ENCODE results near the gene SRRD. TPM values are rescaled to one million over a fixed set of nuclear protein-coding genes. Genes with fewer than 3 reads are reported as not detected.

SRRD gene
- total and polyA plus RNA-seq, 7 donors, result 4.4 to 17.4 (median 10.0) TPM

- 88% methylated on average over 3 of the region's 3 CpGs for WGBS, 2 donors
- Histone ChIP-seq H3K4me1 (no peaks in the 10 kb centered on the region), H3K9me3 (no peaks in the 10 kb centered on the region), H3K36me3 (no peaks in the 10 kb centered on the region), H3K27ac (no peak overlapping the region), H3K27me3 (no peaks in the 10 kb centered on the region), H3K4me3 (no peak overlapping the region)
- no peak for DNase-seq
- intact Hi-C loops (cut with DNase I), result no loop called here
- TF ChIP-seq, protein P1, sequence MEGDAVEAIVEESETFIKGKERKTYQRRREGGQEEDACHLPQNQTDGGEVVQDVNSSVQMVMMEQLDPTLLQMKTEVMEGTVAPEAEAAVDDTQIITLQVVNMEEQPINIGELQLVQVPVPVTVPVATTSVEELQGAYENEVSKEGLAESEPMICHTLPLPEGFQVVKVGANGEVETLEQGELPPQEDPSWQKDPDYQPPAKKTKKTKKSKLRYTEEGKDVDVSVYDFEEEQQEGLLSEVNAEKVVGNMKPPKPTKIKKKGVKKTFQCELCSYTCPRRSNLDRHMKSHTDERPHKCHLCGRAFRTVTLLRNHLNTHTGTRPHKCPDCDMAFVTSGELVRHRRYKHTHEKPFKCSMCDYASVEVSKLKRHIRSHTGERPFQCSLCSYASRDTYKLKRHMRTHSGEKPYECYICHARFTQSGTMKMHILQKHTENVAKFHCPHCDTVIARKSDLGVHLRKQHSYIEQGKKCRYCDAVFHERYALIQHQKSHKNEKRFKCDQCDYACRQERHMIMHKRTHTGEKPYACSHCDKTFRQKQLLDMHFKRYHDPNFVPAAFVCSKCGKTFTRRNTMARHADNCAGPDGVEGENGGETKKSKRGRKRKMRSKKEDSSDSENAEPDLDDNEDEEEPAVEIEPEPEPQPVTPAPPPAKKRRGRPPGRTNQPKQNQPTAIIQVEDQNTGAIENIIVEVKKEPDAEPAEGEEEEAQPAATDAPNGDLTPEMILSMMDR (IDR thresholded peaks at IDR 0.05), result no peak
Observed at GRCh38 chr22:26439559-26439958, 44.1 kb upstream of the SRRD start.

DNA sequence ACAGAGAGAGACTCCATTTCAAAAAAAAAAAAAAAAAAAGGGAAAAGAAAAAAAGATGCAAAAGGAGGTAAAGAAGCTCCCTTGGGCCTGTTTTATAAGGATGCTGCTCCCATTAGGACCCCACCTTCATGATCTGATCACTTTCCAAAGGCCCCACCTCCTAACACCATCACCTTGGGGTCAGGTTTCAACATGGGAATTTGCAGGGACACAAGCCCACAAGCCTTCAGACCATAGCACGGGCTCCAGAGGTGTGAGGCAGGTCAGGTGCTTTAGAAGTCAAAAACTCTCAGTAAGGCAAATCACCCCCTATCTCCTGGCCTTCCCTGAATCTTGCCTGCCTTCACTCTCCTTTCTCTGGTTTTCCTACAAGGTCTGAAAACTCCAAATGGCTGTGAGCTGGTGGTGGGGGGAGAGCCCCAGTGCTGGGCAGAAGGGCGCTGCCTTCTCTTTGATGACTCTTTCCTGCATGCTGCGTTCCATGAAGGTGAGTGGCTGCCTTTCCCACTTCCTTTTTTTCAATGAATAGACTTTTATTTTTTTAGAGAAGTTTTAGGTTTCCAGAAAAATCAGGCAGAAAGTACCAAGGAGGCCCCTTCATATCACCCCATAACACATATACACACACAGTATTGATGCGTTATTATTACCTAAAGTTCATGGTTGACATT is 41.5 kb upstream of the SRRD start:
- no peaks in the 10 kb centered on the region for H3K9me3 ChIP-seq
- H3K4me3 ChIP-seq, result no peak overlapping the region
- TF ChIP-seq POLR2A (IDR thresholded peaks at IDR 0.05) (no peak), EP300 (IDR thresholded peaks at IDR 0.05) (no peak), POLR2AphosphoS5 (IDR thresholded peaks at IDR 0.05) (no peak)
- TF ChIP-seq, protein P1 (IDR thresholded peaks at IDR 0.05), result no peak
- no peak overlapping the region for H3K27ac ChIP-seq
- H3K4me1 ChIP-seq, result peaks cover 0 to 8% (median 7%) of the 10 kb centered on the region in 4 donors
- no peak for DNase-seq
- WGBS, 2 donors, result 84 to 91% methylated on average over 4 of the region's 4 CpGs
- no peaks in the 10 kb centered on the region for H3K27me3 ChIP-seq
- no peaks in the 10 kb centered on the region for H3K36me3 ChIP-seq
- intact Hi-C loops (cut with DNase I), result no loop called here

DNA sequence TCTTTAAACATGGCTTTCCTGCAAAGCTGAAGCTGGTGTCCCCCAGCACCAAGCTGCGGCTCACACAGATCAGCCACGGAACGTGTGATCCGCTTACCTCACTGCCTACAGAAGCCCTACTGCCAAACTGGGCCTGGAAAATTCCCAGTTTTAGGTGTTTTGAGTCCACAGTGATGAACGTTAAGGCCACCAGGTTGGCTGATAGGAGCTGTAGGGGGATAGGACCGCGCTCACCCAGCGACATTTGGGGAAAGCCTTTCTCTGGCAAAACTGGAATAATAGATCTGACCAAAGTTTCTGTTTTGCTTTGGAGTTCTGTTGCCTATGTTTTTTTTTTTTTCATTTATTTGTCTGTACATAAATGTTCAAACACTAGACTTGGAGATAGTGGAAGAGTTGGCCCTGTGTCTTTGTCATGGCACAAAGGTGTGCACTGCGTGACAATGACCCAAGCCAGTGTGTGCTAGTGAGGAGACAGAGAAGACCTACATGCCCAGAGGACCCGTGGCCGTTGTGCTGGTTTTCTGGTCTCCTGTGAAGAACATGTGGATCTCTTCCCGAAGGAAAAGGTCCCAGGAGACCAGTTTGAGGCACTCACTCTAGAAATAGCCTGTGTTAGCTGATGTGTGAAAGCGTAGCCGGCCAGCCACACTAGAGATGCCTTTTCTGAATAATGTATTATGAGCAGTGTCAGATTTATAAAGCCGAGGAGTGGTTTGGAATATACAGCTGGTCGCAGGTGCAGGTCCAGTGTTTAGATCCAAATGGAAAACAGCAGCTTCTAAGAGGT is 39.6 kb upstream of the SRRD start:
- no peak overlapping the region for H3K27ac ChIP-seq
- H3K27me3 ChIP-seq, result no peaks in the 10 kb centered on the region
- no peak overlapping the region for H3K4me3 ChIP-seq
- DNase-seq, result no peak
- H3K36me3 ChIP-seq, result no peaks in the 10 kb centered on the region
- WGBS, 2 donors, result 94 to 95% methylated on average over 16 of the region's 16 CpGs
- no peaks in the 10 kb centered on the region for H3K9me3 ChIP-seq
- intact Hi-C loops (cut with DNase I), result no loop called here
- TF ChIP-seq POLR2AphosphoS5 (IDR thresholded peaks at IDR 0.05) (no peak), EP300 (IDR thresholded peaks at IDR 0.05) (no peak)
- H3K4me1 ChIP-seq, result peaks cover 0 to 23% (median 17%) of the 10 kb centered on the region in 4 donors

- 79 to 83% methylated on average over 8 of the region's 8 CpGs for WGBS, 2 donors
- Histone ChIP-seq H3K27me3 (no peaks in the 10 kb centered on the region), H3K4me3 (no peak overlapping the region), H3K4me1 (peaks cover 0 to 23% (median 17%) of the 10 kb centered on the region in 4 donors), H3K27ac (no peak overlapping the region), H3K9me3 (no peaks in the 10 kb centered on the region), H3K36me3 (no peaks in the 10 kb centered on the region)
- intact Hi-C loops (cut with DNase I), result no loop called here
- DNase-seq, result no peak
- TF ChIP-seq, protein P1 (IDR thresholded peaks at IDR 0.05), result no peak
- TF ChIP-seq POLR2AphosphoS5 (IDR thresholded peaks at IDR 0.05), result no peak
- TF ChIP-seq POLR2A (IDR thresholded peaks at IDR 0.05), result no peak
- TF ChIP-seq EP300 (IDR thresholded peaks at IDR 0.05), result no peak
Observed at GRCh38 chr22:26444777-26445176, 38.9 kb upstream of the SRRD start.

DNA sequence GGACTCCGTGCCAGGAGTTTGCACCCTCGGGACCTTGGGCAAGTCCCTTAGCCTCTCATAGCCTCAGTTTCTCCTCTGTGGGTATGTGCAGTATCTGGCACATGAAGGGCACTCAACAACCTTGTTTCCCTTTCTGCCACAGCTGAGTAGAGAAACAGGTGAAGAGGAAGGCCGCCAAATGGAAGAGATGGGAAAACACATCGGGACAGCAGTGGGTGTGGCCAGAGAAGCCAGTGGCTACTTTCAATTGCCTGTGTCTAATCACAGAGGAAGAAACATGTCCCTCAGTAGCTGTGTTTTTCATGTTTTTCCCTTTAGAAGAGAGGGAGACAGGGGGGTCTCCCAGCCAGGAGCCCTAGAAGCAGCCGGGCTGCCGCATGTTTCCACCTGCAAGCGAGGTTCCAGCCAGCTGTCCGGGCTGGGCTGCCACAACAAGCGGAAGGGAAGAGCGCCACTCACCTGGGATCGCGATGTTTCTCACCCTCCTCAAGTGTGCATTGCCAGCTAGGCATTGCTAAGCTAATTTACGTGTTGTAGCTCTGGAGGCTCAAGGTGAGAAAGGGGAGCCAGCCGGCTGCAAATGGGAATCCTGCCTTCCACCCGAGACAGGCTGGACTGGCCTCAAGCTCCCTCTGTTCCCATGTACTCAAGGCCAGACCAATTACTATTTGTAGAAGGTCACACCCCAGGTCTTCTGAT is 38.0 kb upstream of the SRRD start:
- peaks cover 0 to 23% (median 17%) of the 10 kb centered on the region in 4 donors for H3K4me1 ChIP-seq
- DNase-seq, result no peak
- no peak overlapping the region for H3K4me3 ChIP-seq
- no peaks in the 10 kb centered on the region for H3K27me3 ChIP-seq
- TF ChIP-seq POLR2AphosphoS5 (IDR thresholded peaks at IDR 0.05) (no peak), EP300 (IDR thresholded peaks at IDR 0.05) (no peak), POLR2A (IDR thresholded peaks at IDR 0.05) (no peak)
- TF ChIP-seq, protein P1 (IDR thresholded peaks at IDR 0.05), result no peak
- no peaks in the 10 kb centered on the region for H3K9me3 ChIP-seq
- H3K27ac ChIP-seq, result no peak overlapping the region
- 45 to 81% methylated on average over 15 of the region's 15 CpGs for WGBS, 2 donors
- peaks cover 0 to 9% (median under 1%) of the 10 kb centered on the region in 4 donors for H3K36me3 ChIP-seq
- intact Hi-C loops (cut with DNase I), result no loop called here

Measured in sigmoid colon (tissue), 7 donors.